WTC11 (cell line): Measurements from ENCODE around the gene HS1BP3. TPM values are rescaled to one million over a fixed set of nuclear protein-coding genes. Genes with fewer than 3 reads are reported as not detected.

Experiments
- ATAC-seq: fragments of 200-7000 bp; cut with Tn5 transposase; 2 replicates; pipeline ENCODE4 v1.10.0; 2021; ENCODE audit warnings: mild to moderate bottlenecking, moderate library complexity
- CTCF ChIA-PET: fragments of 300-600 bp; sonication (Branson Sonifier 250); formaldehyde crosslinking; loops from one replicate; lab custom pipeline; 2021; ENCODE audit warnings: antibody characterized with exemption; lab: Charles Lee
- POLR2A ChIA-PET: fragments of 350-600 bp; sonication (Branson Sonifier 250); formaldehyde crosslinking; loops from one replicate; lab custom pipeline; 2021; ENCODE audit warnings: antibody characterized with exemption; lab: Charles Lee
- DNase-seq: peaks from one replicate; pipeline ENCODE4 v3.0.0; 2021; ENCODE audit warnings: low spot score
- H3K27ac Mint-ChIP-seq: 2 replicates; pipeline ENCODE4 v1.8.0; 2021; ENCODE audit warnings: mixed read lengths
- H3K27me3 Mint-ChIP-seq: 2 replicates; pipeline ENCODE4 v1.8.0; 2021; ENCODE audit warnings: low read depth, mild to moderate bottlenecking, moderate library complexity, mixed read lengths
- H3K36me3 Mint-ChIP-seq: 2 replicates; pipeline ENCODE4 v1.8.0; 2021; ENCODE audit warnings: mixed read lengths
- H3K4me1 Mint-ChIP-seq: 2 replicates; pipeline ENCODE4 v1.8.0; 2022; ENCODE audit warnings: mixed read lengths
- H3K4me3 Mint-ChIP-seq: 2 replicates; pipeline ENCODE4 v1.8.0; 2021; ENCODE audit warnings: mild to moderate bottlenecking, moderate library complexity, mixed read lengths
- H3K9me3 Mint-ChIP-seq: 2 replicates; pipeline ENCODE4 v1.8.0; 2021; ENCODE audit warnings: mixed read lengths
- ATF1 ChIP-seq: sonication (generic); formaldehyde crosslinking; IDR thresholded peaks from 2 replicates; pipeline ENCODE4 v1.8.1; 2023; ENCODE audit warnings: mild to moderate bottlenecking, moderate library complexity, missing genetic modification reagents
- FOXP1 ChIP-seq: sonication (generic); formaldehyde crosslinking; IDR thresholded peaks from 2 replicates; pipeline ENCODE4 v1.8.0; 2022; ENCODE audit warnings: missing genetic modification reagents, mild to moderate bottlenecking, moderate library complexity, borderline replicate concordance
- MYBL2 ChIP-seq: sonication (generic); formaldehyde crosslinking; IDR thresholded peaks from 2 replicates; pipeline ENCODE4 v1.8.1; 2023; ENCODE audit warnings: mild to moderate bottlenecking, moderate library complexity, missing genetic modification reagents
- NFATC4 ChIP-seq: fragments of 250-450 bp; sonication (Bioruptor Pico); IDR thresholded peaks from 2 replicates; pipeline ENCODE4 v1.9.0; 2021; ENCODE audit warnings: mild to moderate bottlenecking
- NR2C2 ChIP-seq: sonication (generic); formaldehyde crosslinking; IDR thresholded peaks from 2 replicates; pipeline ENCODE4 v1.8.0; 2022; ENCODE audit warnings: mild to moderate bottlenecking, missing genetic modification reagents
- RELA ChIP-seq: sonication (generic); formaldehyde crosslinking; IDR thresholded peaks from 2 replicates; pipeline ENCODE4 v1.8.1; 2022; ENCODE audit warnings: missing genetic modification reagents, mild to moderate bottlenecking, borderline replicate concordance
- SMAD3 ChIP-seq: sonication (generic); formaldehyde crosslinking; IDR thresholded peaks from 2 replicates; pipeline ENCODE4 v1.8.0; 2022; ENCODE audit warnings: missing genetic modification reagents, mild to moderate bottlenecking, borderline replicate concordance
- TCF7 ChIP-seq: sonication (generic); formaldehyde crosslinking; IDR thresholded peaks from 2 replicates; pipeline ENCODE4 v1.8.0; 2022; ENCODE audit warnings: mild to moderate bottlenecking, low read depth, missing genetic modification reagents, moderate library complexity
- TEAD1 ChIP-seq: sonication (generic); formaldehyde crosslinking; IDR thresholded peaks from 2 replicates; pipeline ENCODE4 v1.8.0; 2022; ENCODE audit warnings: mild to moderate bottlenecking, missing genetic modification reagents
- ZNF121 ChIP-seq: sonication (generic); formaldehyde crosslinking; IDR thresholded peaks from 2 replicates; pipeline ENCODE4 v1.8.0; 2023; ENCODE audit warnings: missing genetic modification reagents
- ZNF396 ChIP-seq: fragments of 250-450 bp; sonication (Bioruptor Pico); IDR thresholded peaks from 2 replicates; pipeline ENCODE4 v1.8.0; 2021; ENCODE audit warnings: mild to moderate bottlenecking, moderate library complexity, borderline replicate concordance
- total RNA-seq: library from RNA; stranded (reverse); gene quantifications from 3 replicates; pipeline ENCODE4 v1.2.3, GENCODE V29; 2021
- TF ChIP-seq, protein P1 (sequence below): sonication (generic); formaldehyde crosslinking; IDR thresholded peaks from 2 replicates; pipeline ENCODE4 v1.8.0; 2023; ENCODE audit warnings: missing genetic modification reagents, mild to moderate bottlenecking, borderline replicate concordance
- TF ChIP-seq, protein P2 (sequence below): sonication (generic); formaldehyde crosslinking; IDR thresholded peaks from 2 replicates; pipeline ENCODE4 v1.8.0; 2022; ENCODE audit warnings: missing genetic modification reagents
- TF ChIP-seq, protein P3 (sequence below): sonication (generic); formaldehyde crosslinking; conservative IDR thresholded peaks from 2 replicates; pipeline ENCODE4 v1.8.1; 2023; ENCODE audit warnings: mild to moderate bottlenecking, low read depth, missing genetic modification reagents, moderate library complexity
- TF ChIP-seq, protein P4 (sequence below): sonication (generic); formaldehyde crosslinking; IDR thresholded peaks from 2 replicates; pipeline ENCODE4 v1.8.0; 2023; ENCODE audit warnings: missing genetic modification reagents
- TF ChIP-seq, protein P5 (sequence below): sonication (generic); formaldehyde crosslinking; IDR thresholded peaks from 2 replicates; pipeline ENCODE4 v1.8.1; 2022; ENCODE audit warnings: low read depth, missing genetic modification reagents, borderline replicate concordance
- TF ChIP-seq, protein P6 (sequence below): fragments of 250-450 bp; sonication (Bioruptor Pico); IDR thresholded peaks from 2 replicates; pipeline ENCODE4 v1.9.0; 2021; ENCODE audit warnings: mild to moderate bottlenecking

Gene HS1BP3
- total RNA-seq, 1 experiment from 2014 or later: 17.9 TPM

DNA sequence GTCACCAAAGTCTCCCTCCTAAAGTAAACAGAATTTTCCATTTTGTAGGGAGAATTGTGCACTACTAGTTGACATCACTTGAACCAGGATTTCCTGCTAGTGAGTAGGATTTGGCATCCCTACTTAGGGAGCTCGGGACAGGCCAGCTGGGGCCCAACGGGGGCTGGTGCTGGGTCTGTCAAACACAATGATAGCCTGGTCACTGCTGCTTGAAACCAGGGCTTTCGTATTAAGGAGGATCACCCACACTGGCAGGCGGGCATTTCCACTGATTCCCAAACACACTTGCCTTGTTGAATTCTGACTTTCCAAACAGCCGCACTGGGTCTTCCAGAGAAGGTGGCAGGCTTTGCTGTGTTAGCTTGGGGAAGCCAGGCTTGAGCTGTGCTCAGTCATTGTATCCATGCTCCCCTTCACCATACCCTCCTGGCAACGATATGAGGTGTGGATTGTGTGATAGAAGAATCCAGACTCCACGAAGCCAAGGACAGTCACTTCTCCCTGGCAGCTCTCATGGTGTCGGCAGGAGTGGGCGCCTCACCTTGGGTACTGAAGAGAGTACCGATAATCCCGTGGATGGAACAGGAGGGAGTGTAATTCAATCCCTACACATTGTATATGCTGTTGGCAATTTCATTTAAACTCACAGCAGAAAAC lies 23.5 kb upstream of the HS1BP3 start (continued):
- TF ChIP-seq RELA (CRISPR knock-in tag): no peak
- no peak for TF ChIP-seq ATF1 (CRISPR knock-in tag)
- TF ChIP-seq NFATC4 (CRISPR knock-in tag): no peak
- TF ChIP-seq, protein P1, sequence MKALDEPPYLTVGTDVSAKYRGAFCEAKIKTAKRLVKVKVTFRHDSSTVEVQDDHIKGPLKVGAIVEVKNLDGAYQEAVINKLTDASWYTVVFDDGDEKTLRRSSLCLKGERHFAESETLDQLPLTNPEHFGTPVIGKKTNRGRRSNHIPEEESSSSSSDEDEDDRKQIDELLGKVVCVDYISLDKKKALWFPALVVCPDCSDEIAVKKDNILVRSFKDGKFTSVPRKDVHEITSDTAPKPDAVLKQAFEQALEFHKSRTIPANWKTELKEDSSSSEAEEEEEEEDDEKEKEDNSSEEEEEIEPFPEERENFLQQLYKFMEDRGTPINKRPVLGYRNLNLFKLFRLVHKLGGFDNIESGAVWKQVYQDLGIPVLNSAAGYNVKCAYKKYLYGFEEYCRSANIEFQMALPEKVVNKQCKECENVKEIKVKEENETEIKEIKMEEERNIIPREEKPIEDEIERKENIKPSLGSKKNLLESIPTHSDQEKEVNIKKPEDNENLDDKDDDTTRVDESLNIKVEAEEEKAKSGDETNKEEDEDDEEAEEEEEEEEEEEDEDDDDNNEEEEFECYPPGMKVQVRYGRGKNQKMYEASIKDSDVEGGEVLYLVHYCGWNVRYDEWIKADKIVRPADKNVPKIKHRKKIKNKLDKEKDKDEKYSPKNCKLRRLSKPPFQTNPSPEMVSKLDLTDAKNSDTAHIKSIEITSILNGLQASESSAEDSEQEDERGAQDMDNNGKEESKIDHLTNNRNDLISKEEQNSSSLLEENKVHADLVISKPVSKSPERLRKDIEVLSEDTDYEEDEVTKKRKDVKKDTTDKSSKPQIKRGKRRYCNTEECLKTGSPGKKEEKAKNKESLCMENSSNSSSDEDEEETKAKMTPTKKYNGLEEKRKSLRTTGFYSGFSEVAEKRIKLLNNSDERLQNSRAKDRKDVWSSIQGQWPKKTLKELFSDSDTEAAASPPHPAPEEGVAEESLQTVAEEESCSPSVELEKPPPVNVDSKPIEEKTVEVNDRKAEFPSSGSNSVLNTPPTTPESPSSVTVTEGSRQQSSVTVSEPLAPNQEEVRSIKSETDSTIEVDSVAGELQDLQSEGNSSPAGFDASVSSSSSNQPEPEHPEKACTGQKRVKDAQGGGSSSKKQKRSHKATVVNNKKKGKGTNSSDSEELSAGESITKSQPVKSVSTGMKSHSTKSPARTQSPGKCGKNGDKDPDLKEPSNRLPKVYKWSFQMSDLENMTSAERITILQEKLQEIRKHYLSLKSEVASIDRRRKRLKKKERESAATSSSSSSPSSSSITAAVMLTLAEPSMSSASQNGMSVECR (CRISPR knock-in tag): no peak
- TF ChIP-seq, protein P2, sequence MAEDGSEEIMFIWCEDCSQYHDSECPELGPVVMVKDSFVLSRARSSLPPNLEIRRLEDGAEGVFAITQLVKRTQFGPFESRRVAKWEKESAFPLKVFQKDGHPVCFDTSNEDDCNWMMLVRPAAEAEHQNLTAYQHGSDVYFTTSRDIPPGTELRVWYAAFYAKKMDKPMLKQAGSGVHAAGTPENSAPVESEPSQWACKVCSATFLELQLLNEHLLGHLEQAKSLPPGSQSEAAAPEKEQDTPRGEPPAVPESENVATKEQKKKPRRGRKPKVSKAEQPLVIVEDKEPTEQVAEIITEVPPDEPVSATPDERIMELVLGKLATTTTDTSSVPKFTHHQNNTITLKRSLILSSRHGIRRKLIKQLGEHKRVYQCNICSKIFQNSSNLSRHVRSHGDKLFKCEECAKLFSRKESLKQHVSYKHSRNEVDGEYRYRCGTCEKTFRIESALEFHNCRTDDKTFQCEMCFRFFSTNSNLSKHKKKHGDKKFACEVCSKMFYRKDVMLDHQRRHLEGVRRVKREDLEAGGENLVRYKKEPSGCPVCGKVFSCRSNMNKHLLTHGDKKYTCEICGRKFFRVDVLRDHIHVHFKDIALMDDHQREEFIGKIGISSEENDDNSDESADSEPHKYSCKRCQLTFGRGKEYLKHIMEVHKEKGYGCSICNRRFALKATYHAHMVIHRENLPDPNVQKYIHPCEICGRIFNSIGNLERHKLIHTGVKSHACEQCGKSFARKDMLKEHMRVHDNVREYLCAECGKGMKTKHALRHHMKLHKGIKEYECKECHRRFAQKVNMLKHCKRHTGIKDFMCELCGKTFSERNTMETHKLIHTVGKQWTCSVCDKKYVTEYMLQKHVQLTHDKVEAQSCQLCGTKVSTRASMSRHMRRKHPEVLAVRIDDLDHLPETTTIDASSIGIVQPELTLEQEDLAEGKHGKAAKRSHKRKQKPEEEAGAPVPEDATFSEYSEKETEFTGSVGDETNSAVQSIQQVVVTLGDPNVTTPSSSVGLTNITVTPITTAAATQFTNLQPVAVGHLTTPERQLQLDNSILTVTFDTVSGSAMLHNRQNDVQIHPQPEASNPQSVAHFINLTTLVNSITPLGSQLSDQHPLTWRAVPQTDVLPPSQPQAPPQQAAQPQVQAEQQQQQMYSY: no peak
- TF ChIP-seq NR2C2 (CRISPR knock-in tag): no peak
- TF ChIP-seq, protein P3, sequence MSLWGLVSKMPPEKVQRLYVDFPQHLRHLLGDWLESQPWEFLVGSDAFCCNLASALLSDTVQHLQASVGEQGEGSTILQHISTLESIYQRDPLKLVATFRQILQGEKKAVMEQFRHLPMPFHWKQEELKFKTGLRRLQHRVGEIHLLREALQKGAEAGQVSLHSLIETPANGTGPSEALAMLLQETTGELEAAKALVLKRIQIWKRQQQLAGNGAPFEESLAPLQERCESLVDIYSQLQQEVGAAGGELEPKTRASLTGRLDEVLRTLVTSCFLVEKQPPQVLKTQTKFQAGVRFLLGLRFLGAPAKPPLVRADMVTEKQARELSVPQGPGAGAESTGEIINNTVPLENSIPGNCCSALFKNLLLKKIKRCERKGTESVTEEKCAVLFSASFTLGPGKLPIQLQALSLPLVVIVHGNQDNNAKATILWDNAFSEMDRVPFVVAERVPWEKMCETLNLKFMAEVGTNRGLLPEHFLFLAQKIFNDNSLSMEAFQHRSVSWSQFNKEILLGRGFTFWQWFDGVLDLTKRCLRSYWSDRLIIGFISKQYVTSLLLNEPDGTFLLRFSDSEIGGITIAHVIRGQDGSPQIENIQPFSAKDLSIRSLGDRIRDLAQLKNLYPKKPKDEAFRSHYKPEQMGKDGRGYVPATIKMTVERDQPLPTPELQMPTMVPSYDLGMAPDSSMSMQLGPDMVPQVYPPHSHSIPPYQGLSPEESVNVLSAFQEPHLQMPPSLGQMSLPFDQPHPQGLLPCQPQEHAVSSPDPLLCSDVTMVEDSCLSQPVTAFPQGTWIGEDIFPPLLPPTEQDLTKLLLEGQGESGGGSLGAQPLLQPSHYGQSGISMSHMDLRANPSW (CRISPR knock-in tag): no peak

DNA sequence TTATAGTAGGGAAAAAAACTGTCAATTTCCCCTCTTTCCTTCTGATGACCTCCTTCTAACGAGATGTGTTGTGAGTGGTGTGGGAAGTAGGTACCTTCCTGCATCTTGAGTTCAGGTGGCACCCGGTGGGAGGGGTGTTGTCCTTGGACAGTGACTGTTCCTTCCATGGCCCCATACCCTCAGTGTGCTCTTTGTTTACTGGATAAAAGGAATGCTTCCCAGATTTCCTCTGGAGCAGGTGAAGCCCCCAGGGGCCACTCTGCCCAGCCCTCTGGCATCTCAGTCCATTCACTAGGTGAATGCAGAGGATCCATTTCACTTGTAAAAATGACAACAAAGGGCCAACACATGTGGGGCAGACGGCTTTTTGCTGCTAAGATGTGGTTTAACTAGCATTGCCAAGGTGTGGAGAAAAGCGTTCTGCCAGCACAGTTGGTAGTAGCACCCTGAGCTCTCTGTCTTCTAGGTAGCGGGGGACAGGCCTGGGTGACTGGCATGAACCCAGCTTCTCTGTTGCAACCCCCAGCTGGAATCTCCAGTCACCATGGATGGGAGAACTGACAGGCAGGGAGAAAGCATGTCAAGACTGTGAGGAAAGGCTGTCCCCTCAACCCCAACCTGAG lies 22.9 kb upstream of the HS1BP3 start:
- ATAC-seq: no peak
- no peaks in the 10 kb centered on the region for H3K36me3 Mint-ChIP-seq
- ChIA-PET CTCF (interaction anchor here (10.1 kb wide), 1 partner anchor 10 kb away, joined by 329 read pairs; the partner anchor contains the start of gene GDF7), POLR2A (interaction anchor here (1.4 kb wide), 1 partner anchor 227 kb away, joined by 3 read pairs; the partner anchor contains the start of gene RHOB)
- peaks cover 60% of the 10 kb centered on the region for H3K4me1 Mint-ChIP-seq
- peaks cover 71% of the 10 kb centered on the region for H3K27me3 Mint-ChIP-seq
- H3K9me3 Mint-ChIP-seq: no peaks in the 10 kb centered on the region
- no peak for DNase-seq
- H3K4me3 Mint-ChIP-seq: no peak overlapping the region
- H3K27ac Mint-ChIP-seq: no peak overlapping the region
- TF ChIP-seq, protein P4, sequence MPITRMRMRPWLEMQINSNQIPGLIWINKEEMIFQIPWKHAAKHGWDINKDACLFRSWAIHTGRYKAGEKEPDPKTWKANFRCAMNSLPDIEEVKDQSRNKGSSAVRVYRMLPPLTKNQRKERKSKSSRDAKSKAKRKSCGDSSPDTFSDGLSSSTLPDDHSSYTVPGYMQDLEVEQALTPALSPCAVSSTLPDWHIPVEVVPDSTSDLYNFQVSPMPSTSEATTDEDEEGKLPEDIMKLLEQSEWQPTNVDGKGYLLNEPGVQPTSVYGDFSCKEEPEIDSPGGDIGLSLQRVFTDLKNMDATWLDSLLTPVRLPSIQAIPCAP (CRISPR knock-in tag): no peak
- TF ChIP-seq MYBL2 (CRISPR knock-in tag): no peak
- TF ChIP-seq ZNF121: no peak
- TF ChIP-seq TEAD1: no peak
- TF ChIP-seq SMAD3: no peak
- TF ChIP-seq ZNF396 (CRISPR knock-in tag): no peak
- TF ChIP-seq, protein P5, sequence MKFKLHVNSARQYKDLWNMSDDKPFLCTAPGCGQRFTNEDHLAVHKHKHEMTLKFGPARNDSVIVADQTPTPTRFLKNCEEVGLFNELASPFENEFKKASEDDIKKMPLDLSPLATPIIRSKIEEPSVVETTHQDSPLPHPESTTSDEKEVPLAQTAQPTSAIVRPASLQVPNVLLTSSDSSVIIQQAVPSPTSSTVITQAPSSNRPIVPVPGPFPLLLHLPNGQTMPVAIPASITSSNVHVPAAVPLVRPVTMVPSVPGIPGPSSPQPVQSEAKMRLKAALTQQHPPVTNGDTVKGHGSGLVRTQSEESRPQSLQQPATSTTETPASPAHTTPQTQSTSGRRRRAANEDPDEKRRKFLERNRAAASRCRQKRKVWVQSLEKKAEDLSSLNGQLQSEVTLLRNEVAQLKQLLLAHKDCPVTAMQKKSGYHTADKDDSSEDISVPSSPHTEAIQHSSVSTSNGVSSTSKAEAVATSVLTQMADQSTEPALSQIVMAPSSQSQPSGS (CRISPR knock-in tag): no peak
- no peak for TF ChIP-seq FOXP1
- TF ChIP-seq RELA (CRISPR knock-in tag): no peak
- TF ChIP-seq, protein P6, sequence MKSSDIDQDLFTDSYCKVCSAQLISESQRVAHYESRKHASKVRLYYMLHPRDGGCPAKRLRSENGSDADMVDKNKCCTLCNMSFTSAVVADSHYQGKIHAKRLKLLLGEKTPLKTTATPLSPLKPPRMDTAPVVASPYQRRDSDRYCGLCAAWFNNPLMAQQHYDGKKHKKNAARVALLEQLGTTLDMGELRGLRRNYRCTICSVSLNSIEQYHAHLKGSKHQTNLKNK (CRISPR knock-in tag): no peak
- TF ChIP-seq TCF7 (CRISPR knock-in tag): no peak
